Endothelial cell of umbilical vein (primary cell): ENCODE measurements around the gene RANBP3L.

Experiments
- CTCF ChIP-seq, 2 donors: IDR thresholded peaks; 1 replicate in 1 of 2; 2 replicates in 1 of 2; pipeline ENCODE4 v1.5.1; 2011; ENCODE audit warnings: low read length in 2 of 2, mild to moderate bottlenecking in 2 of 2, moderate library complexity in 2 of 2, control low read depth in 1 of 2, inconsistent platforms in 1 of 2, low read depth in 1 of 2; ENCODE audit not compliant: insufficient read depth in 1 of 2; ENCODE audit errors: extremely low read depth in 1 of 2
- EZH2 ChIP-seq: IDR thresholded peaks from 2 replicates; pipeline ENCODE4 v1.6.1; 2012; ENCODE audit warnings: borderline replicate concordance, low read depth, mild to moderate bottlenecking, moderate library complexity, low read length, inconsistent platforms; ENCODE audit not compliant: severe bottlenecking
- FOS ChIP-seq: IDR thresholded peaks from 2 replicates; pipeline ENCODE4 v1.6.1; 2011; ENCODE audit warnings: mild to moderate bottlenecking, low read length, moderate library complexity, borderline replicate concordance; ENCODE audit not compliant: insufficient read depth
- GATA2 ChIP-seq: IDR thresholded peaks from 2 replicates; pipeline ENCODE4 v1.7.0; 2011; ENCODE audit warnings: low read depth, mild to moderate bottlenecking, moderate library complexity, mixed read lengths, low read length; ENCODE audit not compliant: insufficient read length, insufficient read depth
- MAX ChIP-seq: IDR thresholded peaks from 2 replicates; pipeline ENCODE4 v1.6.1; 2011; ENCODE audit not compliant: insufficient read depth, insufficient read length
- MYC ChIP-seq: IDR thresholded peaks from one replicate; pipeline ENCODE4 v1.6.1; 2011; ENCODE audit warnings: mild to moderate bottlenecking, low read depth, low read length
- POLR2A ChIP-seq: IDR thresholded peaks from 2 replicates; pipeline ENCODE4 v1.6.1; 2012; ENCODE audit warnings: low read depth, mild to moderate bottlenecking, control low read depth, low read length
- POLR2AphosphoS5 ChIP-seq: IDR thresholded peaks from 2 replicates; pipeline ENCODE4 v1.6.1; 2012; ENCODE audit warnings: low read depth, mild to moderate bottlenecking, control low read depth, low read length, moderate library complexity; ENCODE audit not compliant: insufficient read depth

GRCh38 chr5:36246036-36246800 lies 55.5 kb downstream of the RANBP3L start:
- TF ChIP-seq CTCF (IDR thresholded peaks at IDR 0.05; ENCODE audit: extremely low read depth in 1 of 2, insufficient read depth in 1 of 2, low read depth in 1 of 2, low read length in 2 of 2) (no peak), MAX (no peak), EZH2 (no peak), POLR2A (no peak), FOS (no peak), MYC (no peak), POLR2AphosphoS5 (no peak), GATA2 (no peak)
